GM19395 (cell line): ENCODE results near the gene CD99L2.
A peak's percentile ranks its signal among the peaks of the same experiment; 100 is the strongest.
"Not testable (repeated sequence)": the region's sequence is repeated elsewhere in the genome, so short reads cannot be mapped to it uniquely, and the experiment has no call there.

Experiments
- ATAC-seq: cut with Tn5 transposase; IDR thresholded peaks from one replicate; pipeline ENCODE4 v1.9.1; 2021; ENCODE audit warnings: mild to moderate bottlenecking, moderate library complexity; ENCODE audit not compliant: unreplicated experiment

The CD99L2 gene

DNA sequence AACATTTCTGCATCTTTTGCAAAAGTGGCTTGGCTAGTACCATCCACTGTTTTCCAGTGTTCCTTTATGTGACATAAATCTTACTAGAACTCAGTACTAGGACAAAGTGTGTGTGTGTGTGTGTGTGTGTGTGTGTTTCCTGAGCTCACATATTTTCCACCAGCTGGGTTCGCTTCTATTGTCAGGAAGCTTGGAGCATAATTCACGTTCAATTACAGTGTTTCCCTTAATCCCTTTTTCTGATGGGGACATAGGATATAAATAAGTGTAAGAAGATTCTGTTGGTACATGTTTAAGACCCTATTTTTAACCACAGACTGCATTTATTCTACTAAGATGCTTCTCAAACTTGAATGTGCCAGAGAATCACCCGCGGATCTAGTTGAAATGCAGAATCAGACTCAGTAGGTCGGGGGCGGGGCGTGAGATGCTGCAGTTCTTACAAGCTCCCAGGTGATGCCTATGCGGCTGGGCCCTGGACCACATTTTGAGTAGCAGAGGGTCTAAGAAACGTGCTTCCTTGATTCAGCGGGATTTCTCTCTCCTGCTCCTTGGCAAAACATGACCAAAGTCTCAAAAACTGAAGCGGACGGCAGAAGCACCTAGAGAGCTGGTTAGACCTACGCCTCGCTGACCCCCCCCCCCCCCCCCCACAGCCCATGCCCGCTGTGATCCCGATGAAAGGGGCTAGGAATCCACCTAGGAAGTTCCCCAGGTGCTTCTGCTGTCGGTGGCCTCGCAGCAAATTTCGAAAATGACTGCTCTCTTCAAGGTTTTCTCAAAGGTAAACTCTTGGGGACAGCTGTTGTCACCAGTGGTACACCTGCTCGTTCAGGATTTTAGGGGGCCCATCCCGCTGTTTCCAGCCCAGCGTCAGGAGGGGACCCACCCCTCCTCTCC lies 797 bp downstream of the CD99L2 start:
- peak; percentile 16 for ATAC-seq

DNA sequence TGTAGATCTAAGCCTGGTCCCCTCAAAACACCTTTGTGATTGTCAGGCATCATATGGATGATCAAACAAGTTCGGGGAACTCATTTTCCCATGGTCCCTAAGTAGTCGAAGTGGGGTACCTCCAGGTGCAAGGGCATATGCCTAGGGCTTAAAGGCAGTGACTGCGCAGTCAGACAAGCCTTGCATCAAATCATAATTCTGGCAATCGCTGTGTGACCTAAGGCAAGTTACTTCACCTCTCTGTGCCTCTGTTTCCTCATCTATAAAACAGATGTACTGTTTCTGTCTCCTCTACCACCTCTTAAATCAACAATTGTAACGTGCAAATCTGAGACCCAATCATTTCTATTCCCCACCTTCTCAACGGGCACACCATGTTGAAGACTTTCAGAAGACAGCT lies 1.8 kb downstream of the CD99L2 start:
- ATAC-seq: no peak

DNA sequence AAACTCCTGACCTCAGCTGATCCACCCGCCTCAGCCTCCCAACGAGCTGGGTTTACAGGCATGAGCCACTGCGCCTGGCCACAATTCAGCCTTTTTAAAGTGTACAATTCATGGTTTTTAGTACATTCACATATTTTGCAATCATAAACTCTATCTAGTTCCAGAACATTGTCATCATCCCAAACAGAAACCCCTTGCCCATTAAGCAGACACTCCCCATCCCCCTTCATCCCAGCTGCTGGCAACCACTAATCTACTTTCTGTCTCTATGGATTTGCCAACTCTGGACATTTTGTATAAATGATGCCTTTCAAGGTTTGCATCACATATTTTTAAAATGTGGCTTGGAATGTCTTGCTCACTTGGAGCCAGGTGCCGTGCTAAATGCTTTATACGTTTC lies 4.5 kb downstream of the CD99L2 start:
- no peak for ATAC-seq

DNA sequence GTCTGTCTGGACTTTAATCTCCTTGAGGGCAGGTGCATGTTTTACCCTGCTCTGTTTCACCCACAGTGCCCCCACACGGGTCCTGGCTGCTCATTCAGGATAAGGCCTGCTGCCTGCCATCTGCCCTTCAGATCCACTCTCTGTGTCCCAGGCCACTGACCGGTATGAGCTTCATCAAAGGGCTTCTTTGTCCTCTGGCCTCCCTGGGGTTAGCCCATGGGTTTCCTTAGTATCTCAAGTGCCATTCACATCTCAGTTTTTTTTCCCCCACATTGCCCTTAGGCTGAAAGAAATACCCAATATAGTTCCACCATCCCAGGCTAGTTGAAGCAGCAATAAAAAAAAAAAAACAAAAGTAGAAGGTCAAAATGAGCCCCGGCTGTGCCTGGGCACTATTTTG lies 9.3 kb downstream of the CD99L2 start:
- ATAC-seq: no peak

DNA sequence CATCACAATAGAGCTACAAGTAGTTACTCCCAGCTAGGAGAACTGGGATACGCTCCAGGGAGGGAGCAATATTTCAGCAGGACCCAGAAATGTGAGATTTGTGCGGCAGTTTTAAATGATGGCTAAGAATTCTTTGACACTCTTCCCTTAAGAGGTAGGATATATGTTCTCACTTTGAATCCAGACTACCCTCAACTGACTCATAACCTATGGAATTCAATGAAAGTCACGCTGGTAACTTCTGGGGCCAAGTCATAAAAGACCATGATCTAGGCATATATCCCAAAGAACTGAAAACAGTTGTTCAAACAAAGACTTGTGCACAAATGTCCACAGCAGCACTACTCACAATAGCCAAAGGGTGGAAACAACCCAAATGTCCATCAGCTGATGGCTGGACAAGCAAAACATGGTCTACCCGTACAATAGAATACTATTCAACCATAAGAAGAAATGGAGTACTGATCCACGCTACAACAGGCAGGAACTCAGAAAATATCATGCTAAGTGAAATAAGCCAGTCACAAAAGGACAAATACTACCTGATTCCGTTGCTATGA lies 10.5 kb downstream of the CD99L2 start:
- no peak for ATAC-seq

DNA sequence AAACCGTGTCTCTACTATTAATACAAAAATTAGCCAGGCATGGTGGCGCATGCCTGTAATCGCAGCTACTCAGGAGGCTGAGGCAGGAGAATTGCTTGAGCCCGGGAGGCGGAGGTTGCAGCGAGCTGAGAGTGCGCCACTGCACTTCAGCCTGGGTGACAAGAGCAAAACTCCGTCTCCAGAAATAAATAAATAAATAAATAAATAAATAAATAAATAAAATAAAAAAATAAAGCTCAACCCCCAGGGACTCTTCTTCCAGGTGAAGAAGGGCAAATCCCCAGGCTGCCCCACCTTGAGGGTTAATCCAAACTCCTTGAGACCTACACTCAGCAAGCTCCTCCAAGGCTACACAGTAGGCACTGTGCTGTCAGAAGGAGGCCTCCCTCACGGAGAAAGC lies 11.2 kb downstream of the CD99L2 start:
- ATAC-seq: not testable (repeated sequence)

DNA sequence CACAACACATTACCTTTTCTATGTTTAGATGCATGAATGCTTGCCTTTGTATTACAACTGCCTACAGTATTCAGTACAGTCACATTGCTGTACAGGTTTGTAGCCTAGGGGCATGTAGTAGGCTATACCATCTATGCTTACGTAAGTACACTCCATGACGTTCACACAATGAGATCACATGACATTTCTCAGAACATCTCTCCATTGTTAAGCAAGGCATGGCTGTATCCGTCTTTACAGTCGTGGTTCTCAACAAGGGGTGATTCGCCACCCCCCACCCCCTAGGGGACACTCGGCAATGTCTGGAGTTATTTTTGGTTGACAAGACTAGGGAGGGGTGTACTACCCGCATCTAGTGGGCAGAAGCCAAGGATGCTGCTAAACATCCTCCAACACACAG lies 12.1 kb downstream of the CD99L2 start:
- ATAC-seq: no peak

DNA sequence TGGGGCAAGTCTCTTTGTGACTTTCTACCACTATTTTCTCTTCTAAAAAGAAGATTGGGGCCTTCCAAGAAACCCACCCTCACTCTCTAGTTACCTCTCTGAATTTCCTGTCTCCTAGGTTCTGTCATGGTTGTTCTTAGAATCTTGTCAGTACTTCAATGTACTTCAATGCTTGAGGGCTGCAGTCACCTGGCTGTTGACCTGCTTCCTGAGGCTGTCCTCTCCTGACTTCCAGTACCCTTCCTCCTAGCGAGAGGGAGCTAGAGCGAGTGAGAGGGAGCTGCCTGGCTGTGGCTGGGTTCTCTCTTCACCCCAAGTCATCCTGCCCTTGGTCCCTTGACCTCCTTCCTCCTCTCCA lies 17.7 kb downstream of the CD99L2 start:
- ATAC-seq: peak; percentile 19

DNA sequence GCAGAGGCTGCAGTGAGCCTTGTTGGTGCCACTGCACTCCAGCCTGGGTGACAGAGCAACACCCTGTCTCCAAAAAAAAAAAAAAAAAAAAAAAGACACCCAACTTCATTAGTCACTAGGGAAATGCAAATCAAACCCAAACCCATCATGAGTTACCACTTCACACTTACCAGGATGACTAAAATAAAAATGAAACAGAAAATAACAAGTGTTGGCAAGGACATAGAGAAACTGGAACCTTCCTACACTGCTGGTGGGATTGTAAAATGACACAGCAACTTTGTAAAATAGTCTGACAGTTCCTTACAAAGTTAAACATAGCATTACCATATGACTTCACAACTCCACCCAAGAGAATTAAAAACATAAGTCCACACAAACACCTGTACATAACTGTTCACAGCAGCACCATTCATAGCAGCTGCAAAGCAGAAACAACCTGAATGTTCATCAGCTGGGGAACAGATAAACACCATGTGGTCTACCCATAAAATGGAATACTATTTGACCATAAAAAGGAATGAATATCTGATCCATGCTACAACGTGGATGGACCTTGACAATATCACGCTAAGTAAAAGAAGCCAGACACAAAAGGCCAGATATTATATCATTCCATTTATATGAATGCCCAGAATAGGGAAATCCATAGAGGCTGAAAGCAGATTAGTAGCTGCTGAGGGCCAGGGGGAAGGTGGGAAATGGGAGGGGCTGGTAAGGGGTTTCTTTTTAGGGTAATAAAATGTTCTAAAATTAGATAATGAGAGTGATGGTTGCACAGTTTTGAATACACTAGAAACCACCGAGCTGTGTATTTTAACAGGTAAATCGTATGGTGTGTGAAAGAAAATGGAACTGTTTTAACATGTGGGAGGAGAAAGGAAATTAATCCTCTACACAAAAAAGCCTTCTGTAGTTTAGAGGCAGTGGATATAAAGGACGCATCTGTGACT lies 18.3 kb downstream of the CD99L2 start:
- ATAC-seq: peak; percentile 83

DNA sequence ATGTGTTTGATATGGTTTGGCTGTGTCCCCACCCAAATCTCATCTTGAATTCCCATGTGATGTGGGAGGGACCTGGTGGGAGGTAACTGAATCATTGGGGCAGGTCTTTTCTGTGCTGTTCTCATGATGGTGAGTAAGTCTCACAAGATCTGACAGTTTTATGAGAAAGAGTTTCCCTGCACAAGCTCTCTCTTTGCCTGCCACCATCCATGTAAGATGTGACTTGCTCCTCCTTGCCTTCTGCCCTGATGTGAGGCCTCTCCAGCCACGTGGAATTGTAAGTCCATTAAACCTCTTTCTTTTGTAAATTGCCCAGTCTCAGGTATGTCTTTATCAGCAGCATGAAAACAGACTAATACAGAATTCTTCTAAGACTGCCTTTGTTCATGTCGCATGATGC lies 22.8 kb downstream of the CD99L2 start:
- ATAC-seq: not testable (repeated sequence)

DNA sequence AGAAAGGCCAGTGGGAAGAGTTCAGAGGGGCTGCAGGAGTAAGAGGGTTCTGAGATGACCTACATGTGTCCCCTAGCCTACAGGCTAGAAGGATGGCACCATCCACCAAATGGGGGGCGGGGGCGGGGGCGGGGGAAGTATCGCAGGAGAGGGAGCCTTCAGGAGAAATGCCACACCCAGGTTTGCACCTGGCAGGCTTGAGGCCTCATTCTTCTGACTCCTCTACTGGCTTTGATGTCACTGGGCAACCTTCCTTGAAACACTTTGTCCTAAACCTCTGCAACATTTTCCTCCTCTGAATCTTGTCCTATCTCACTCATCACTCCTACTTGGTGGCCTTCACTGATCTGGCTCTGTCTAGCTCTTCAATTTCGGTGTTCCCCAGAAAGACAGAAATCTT lies 24.0 kb downstream of the CD99L2 start:
- ATAC-seq: no peak

DNA sequence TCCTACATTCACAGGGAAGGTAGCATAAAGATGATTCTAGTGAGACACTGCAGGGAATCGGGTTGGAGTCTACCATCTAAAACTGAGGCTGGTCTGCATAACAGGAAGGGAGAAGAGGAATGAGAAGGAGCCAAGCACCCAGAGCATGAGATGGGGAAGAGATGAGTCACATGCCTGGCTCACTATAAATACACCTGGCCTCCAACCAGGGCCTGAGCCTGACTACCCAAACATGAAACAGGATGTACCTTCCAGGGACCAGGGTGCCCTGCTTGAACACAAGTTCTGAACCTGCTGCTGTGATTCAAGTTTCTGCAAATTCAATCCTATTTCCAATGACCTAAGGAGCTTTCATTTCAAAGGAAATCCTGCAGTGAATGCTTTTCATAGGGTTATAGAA lies 24.9 kb downstream of the CD99L2 start:
- ATAC-seq: peak; percentile 83

DNA sequence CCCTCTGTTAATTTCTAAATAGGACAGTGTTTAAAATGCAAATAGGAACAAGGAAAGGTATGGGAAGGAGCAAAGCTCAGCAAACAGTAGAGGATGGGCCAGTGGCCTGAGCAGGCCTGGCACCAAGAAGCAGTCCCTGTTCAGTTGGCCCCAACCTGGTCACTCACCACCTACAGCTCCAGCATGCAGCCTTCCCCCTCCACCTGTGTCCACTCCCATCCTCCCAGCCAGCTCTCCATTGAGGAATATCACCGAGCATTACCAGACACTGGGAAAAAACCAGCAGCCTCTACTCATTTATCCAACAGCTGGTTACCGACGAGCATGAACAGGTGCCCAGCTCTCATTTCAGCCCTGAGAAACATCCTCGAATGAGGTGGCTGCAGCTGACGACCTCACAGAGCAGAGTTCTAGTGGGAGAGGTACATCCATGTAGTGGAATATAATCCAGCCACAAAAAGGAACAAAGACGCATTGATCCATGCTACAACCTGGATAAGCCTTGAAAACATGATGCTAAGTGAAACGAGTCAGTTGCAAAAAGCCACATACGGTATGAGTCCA lies 25.6 kb downstream of the CD99L2 start:
- no peak for ATAC-seq

DNA sequence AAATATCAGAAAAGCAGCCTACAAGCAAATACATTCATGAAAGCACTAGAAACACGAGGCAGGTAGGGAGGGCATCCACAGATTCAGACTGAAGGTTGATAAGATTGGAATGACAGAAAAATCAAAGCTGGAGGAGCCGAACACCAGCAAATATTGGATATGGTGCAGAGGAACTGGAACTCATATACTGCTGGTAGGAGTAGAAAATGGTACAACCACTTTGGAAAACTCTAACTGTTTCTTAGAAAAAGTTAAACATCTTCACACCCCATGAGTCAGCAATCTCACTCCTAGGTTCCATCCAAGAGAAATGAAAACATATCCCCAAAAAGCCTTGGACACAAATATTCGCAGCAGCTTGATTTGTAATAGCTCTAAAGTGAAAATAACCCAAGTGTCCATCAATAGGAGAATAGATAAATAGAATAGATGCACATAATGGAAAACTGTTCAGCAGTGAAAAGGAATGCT lies 27.1 kb downstream of the CD99L2 start:
- no peak for ATAC-seq

DNA sequence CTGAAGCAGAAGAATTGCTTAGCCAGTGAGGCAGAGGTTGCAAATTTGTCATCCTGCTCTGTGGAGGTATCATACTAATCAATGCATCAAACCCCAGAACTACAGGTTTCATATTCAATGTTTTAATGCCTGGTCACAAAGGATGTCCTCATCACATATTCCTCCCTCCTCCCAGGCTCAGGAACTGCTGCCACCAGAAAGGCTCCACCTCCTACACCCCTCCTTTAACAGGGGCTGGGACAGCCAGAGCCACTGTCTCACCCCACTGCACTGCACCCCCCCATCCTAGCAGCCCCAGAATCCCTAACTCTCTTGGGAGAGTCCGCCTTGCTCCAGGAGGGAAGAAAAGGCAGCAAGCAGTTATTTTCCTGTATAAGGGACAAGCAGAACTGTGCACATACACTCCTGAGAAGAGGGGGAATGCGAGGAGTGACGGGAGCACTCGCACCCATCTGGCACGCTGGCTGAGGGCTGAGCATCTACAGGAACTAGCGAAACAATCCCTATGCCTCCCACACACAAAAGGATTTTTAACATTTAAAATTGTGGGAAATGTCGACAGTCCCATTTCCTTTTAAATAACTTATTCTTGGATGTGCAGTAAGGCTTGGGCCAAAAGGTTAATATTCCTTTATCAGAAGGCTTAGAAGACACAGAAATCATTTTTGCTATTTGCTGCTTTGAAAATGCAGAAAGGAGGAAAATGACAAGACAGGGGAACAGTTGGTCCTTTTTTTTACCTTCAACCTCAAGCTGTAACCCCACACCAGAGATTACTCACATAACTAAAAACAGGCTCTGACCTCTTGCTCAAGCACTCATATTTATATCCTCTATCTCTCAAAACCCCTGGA lies 27.8 kb downstream of the CD99L2 start:
- no peak for ATAC-seq

DNA sequence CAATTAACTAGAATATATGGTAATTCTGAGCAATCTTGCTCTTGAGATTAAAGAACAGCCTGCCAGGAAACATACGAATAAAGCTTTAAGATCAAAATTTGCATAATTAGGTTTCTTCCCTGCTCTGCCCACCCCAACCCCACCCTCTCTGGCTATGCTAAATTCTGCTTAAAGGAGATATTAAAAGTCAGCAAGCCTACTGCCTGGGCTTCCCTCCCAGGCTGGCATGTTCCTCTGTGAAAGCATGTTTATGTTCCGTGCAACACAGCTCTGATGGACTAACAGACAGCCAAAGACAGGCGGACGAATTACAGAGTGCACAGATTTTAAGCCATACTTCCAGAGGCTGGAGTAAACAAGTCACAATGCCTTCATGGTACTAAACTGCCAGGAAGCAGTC lies 28.4 kb downstream of the CD99L2 start:
- ATAC-seq: no peak

DNA sequence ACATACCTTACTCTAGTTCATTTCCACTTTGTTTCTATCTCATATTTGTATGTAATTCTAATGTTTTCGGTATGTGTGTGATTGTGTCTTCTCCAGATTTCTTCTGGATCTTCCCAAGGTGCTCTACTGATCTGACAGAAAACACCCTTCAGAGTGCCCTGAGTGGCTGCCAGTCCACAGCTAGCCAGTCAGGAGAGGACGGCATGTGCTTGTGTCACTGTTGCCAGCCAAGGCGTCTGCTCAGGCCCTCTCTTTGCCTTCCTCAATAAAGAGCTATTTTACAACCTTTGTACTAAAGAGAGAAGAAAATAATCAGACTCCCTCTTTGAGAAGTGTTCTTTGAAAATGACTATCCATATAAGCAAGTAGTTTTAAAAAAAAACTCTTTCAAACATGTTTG lies 29.0 kb downstream of the CD99L2 start:
- ATAC-seq: no peak

DNA sequence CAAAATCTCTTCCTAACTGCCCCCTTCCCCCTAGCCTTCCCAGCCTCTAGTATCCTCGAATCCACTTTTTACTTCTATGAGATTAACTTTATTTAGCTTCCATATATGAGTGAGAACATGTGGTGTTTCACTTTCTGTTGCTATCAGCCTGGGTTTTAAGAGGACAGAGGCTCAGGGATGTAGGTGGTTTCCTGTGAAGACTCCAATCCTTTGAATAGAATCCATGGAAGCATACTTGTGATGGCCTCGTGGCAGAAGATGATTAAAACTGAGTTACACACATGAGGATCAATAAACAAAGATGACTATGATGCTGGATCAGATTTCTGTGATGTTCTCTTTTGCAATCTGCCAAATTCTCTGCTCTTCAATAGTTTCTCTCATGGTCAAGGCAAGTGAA lies 29.8 kb downstream of the CD99L2 start:
- ATAC-seq: no peak

DNA sequence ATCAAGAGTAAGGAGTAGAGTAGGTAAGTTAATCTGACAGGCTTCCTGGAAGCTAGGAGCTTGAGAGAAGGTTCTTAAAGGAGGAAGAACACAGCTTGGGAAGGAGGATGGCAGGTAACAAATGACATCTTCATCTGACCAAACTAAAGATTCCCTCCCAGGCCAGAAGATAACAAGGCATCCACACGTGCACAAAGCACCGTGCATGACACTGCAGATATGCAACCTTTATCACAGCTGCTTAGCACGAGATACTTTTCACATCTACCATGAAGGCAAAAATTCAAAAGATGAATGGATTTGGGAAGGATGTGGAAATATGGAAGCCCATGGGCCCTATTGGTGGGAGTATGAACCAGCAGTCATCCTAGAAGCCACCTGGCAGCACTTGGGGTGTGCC lies 34.3 kb downstream of the CD99L2 start:
- ATAC-seq: no peak

DNA sequence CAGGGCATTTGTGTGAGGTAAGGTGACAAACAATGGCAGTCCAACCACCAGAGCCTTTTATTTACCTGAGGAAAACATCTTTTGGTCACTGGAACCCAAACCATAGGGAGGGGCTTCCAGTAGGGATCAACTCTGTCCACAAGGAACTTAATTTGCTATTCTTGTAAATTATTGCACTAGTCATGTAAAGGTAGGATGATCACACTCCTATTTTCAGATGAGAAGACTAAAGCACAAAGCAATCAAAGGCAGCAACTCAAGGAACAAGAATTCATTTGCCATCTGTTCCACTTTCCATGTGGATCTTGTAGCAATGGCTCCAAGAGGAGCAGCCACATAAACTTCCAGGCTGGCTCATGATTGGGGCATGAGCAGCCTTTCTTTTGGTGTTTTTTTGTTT lies 35.3 kb downstream of the CD99L2 start:
- ATAC-seq: no peak
